ENCODE results near the gene QRSL1.

DNA sequence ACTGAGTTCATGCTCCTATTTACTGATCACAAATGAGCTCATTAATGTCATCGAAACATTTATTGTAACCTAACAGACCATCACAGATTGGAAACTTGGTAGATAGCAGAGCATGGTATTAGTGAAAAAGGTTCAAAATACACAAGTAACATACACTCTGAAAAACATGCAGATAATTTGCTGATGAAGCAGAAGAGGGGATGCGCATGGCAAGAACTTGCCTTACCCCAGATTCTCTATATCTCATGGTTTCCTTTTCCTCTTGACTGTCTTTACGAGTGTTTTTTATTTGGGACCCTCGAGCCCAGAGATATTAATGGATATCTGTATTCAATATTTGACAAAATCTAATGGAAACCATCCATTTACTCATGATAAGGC is 37.6 kb downstream of the QRSL1 start:
- TF ChIP-seq SIN3A (IDR thresholded peaks at IDR 0.05; ENCODE audit: borderline replicate concordance, insufficient read depth, low read length) (no peak), POLR2AphosphoS5 (IDR thresholded peaks at IDR 0.05; ENCODE audit: low read depth, low read length) (no peak)
- TF ChIP-seq, protein P1, sequence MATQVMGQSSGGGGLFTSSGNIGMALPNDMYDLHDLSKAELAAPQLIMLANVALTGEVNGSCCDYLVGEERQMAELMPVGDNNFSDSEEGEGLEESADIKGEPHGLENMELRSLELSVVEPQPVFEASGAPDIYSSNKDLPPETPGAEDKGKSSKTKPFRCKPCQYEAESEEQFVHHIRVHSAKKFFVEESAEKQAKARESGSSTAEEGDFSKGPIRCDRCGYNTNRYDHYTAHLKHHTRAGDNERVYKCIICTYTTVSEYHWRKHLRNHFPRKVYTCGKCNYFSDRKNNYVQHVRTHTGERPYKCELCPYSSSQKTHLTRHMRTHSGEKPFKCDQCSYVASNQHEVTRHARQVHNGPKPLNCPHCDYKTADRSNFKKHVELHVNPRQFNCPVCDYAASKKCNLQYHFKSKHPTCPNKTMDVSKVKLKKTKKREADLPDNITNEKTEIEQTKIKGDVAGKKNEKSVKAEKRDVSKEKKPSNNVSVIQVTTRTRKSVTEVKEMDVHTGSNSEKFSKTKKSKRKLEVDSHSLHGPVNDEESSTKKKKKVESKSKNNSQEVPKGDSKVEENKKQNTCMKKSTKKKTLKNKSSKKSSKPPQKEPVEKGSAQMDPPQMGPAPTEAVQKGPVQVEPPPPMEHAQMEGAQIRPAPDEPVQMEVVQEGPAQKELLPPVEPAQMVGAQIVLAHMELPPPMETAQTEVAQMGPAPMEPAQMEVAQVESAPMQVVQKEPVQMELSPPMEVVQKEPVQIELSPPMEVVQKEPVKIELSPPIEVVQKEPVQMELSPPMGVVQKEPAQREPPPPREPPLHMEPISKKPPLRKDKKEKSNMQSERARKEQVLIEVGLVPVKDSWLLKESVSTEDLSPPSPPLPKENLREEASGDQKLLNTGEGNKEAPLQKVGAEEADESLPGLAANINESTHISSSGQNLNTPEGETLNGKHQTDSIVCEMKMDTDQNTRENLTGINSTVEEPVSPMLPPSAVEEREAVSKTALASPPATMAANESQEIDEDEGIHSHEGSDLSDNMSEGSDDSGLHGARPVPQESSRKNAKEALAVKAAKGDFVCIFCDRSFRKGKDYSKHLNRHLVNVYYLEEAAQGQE (IDR thresholded peaks at IDR 0.05; ENCODE audit: insufficient read depth in 1 of 2, low read depth in 2 of 2, low read length in 2 of 2), result no peak
